Stromal cell of bone marrow (primary cell): ENCODE data around the gene ADAM21.
"Not testable (repeated sequence)": the region's sequence is repeated elsewhere in the genome, so short reads cannot be mapped to it uniquely, and the experiment has no call there.

Experiments
- DNase-seq: peaks from one replicate; pipeline ENCODE4 v3.0.0-alpha.2; 2012; ENCODE audit warnings: low read depth

The ADAM21 gene

GRCh38 chr14:70451874-70452273 is at the start of gene ADAM21:
Gene ADAM21 (plus strand): TSS chr14:70452174. CDS start chr14:70457500, 5,326 bp downstream.
- no peak for DNase-seq

GRCh38 chr14:70403335-70403734 is 48.6 kb upstream of the ADAM21 start:
- DNase-seq: not testable (repeated sequence)

GRCh38 chr14:70406216-70406615 is 45.8 kb upstream of the ADAM21 start:
- DNase-seq: not testable (repeated sequence)

GRCh38 chr14:70407621-70408020 is 44.4 kb upstream of the ADAM21 start:
- DNase-seq: no peak

GRCh38 chr14:70415788-70416187 is 36.2 kb upstream of the ADAM21 start:
- no peak for DNase-seq

GRCh38 chr14:70416338-70416724 is 35.6 kb upstream of the ADAM21 start:
- peak; percentile 4 for DNase-seq

- DNase-seq: peak; percentile 47
Observed at GRCh38 chr14:70416725-70417349, 35.1 kb upstream of the ADAM21 start, which contains the start of gene SYNJ2BP. Gene SYNJ2BP (minus strand): TSS chr14:70417090. CDS start chr14:70416963, 127 bp downstream.

GRCh38 chr14:70419270-70419931 is 32.6 kb upstream of the ADAM21 start:
- DNase-seq: not testable (repeated sequence)

GRCh38 chr14:70422538-70422937 is 29.4 kb upstream of the ADAM21 start:
- no peak for DNase-seq

- DNase-seq: no peak
Observed at GRCh38 chr14:70425354-70425753, 26.6 kb upstream of the ADAM21 start.

GRCh38 chr14:70426555-70426954 is 25.4 kb upstream of the ADAM21 start:
- not testable (repeated sequence) for DNase-seq

GRCh38 chr14:70436867-70437266 is 15.1 kb upstream of the ADAM21 start:
- DNase-seq: no peak

GRCh38 chr14:70441641-70442040 is 10.3 kb upstream of the ADAM21 start:
- no peak for DNase-seq

- no peak for DNase-seq
Observed at GRCh38 chr14:70442750-70443149, 9.2 kb upstream of the ADAM21 start.

GRCh38 chr14:70448633-70449340 is 3.2 kb upstream of the ADAM21 start:
- peak; percentile 18 for DNase-seq

- DNase-seq: no peak
Observed at GRCh38 chr14:70454731-70455130, 2.8 kb downstream of the ADAM21 start.

GRCh38 chr14:70468731-70469130 is 16.8 kb downstream of the ADAM21 start:
- no peak for DNase-seq

GRCh38 chr14:70470863-70471563 is 19.0 kb downstream of the ADAM21 start:
- DNase-seq: not testable (repeated sequence)

GRCh38 chr14:70472253-70473159 is 20.5 kb downstream of the ADAM21 start:
- no peak for DNase-seq

GRCh38 chr14:70473825-70474224 is 21.9 kb downstream of the ADAM21 start:
- no peak for DNase-seq

GRCh38 chr14:70475459-70475858 is 23.5 kb downstream of the ADAM21 start:
- not testable (repeated sequence) for DNase-seq
